ENCODE results near the gene RHOBTB3.
A peak's percentile ranks its signal among the peaks of the same experiment; 100 is the strongest.
"Not testable (repeated sequence)": the region's sequence is repeated elsewhere in the genome, so short reads cannot be mapped to it uniquely, and the experiment has no call there.

RHOBTB3 gene

DNA sequence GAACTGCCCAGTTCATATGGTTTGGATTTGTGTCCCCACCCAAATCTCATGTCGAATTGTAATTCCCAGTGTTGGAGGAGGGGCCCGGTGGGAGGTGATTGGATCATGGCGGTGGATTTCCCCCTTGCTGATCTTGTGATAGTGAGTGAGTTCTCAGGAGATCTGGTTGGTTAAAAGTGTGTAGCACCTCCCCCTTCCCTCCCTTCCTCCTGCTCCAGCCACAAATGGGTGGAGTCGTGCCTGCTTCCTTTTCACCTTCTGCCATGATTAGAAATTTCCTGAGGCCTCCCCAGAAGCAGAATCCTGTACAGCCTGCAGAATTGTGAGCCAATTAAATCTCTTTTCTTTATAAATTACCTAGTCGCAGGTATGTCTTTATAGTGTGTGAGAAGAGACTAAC lies 24.9 kb upstream of the RHOBTB3 start:
- H3K4me1 ChIP-seq (ENCODE audit: control insufficient read depth, insufficient read depth, low read length); H3K27ac ChIP-seq (ENCODE audit: insufficient read depth, low read depth, low read length, poor library complexity, severe bottlenecking); H3K27me3 ChIP-seq (ENCODE audit: control insufficient read depth, insufficient read depth, low read length, poor library complexity, severe bottlenecking); H3K9me3 ChIP-seq (ENCODE audit: control insufficient read depth, low read length); H3K36me3 ChIP-seq (ENCODE audit: control insufficient read depth, insufficient read depth, low read length); H3K4me3 ChIP-seq (ENCODE audit: insufficient read depth, low read depth, low read length): not testable (repeated sequence)
- 80 to 91% methylated on average over 1 of the region's 5 CpGs for WGBS, 2 experiments

DNA sequence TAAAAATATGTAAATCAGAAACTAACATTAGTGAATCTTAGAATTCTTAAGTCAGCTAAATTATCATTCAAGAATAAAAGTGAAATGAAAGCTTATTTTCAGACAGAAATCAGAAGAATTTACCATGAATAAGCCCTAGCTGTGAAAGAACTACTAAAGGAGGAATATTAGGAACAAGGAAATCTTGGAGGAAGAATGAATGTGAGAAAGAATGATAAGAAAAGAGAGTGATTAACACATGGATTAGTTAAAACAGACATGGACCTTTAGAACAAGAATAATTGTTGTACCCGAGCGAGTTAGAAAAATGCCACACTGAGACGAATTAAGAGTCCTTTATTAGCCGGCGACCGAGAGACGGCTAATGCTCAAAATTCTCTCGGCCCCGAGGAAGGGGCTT lies 24.1 kb upstream of the RHOBTB3 start:
- Histone ChIP-seq H3K27ac (ENCODE audit: insufficient read depth, low read depth, low read length, poor library complexity, severe bottlenecking) (no peak overlapping the region), H3K27me3 (ENCODE audit: control insufficient read depth, insufficient read depth, low read length, poor library complexity, severe bottlenecking) (no peaks in the 10 kb centered on the region), H3K36me3 (ENCODE audit: control insufficient read depth, insufficient read depth, low read length) (no peaks in the 10 kb centered on the region), H3K4me1 (ENCODE audit: control insufficient read depth, insufficient read depth, low read length) (no peaks in the 10 kb centered on the region), H3K9me3 (ENCODE audit: control insufficient read depth, low read length) (no peaks in the 10 kb centered on the region), H3K4me3 (ENCODE audit: insufficient read depth, low read depth, low read length) (no peak overlapping the region)
- 93 to 94% methylated on average over 9 of the region's 9 CpGs for WGBS, 2 experiments

DNA sequence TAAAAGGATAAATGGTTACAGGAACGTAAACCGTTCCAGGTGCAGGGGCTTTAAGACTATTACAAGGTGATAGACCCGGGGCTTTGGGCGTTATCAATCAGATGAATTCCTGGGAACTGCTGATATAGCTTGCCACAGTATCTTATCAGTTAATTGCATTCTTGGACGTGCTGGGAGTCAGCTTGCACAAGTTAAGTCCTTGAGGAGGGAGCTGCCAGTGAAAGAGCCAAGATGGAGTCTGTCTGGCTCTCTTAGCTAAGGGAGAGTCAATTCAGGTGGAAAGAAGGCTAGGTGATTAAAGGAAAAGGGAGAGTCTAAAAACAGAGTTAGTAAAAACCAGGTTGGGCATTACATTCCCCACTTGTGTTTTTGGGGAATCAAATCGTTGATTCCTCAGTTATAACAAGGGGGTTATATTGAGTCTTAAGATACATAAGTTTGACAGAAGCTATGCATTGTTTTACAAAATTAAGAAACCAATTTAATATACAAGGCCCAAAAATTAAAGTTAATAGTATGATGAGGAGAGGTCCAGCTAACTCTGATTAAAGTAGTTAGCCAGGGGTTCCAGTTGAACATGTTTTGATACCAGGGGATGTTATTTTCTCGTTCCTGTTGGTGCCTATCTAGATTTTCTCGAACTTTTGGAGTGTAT lies 23.5 kb upstream of the RHOBTB3 start:
- WGBS, 2 experiments: 91 to 92% methylated on average over 8 of the region's 8 CpGs
- H3K4me3 ChIP-seq (ENCODE audit: insufficient read depth, low read depth, low read length); H3K36me3 ChIP-seq (ENCODE audit: control insufficient read depth, insufficient read depth, low read length); H3K4me1 ChIP-seq (ENCODE audit: control insufficient read depth, insufficient read depth, low read length); H3K27me3 ChIP-seq (ENCODE audit: control insufficient read depth, insufficient read depth, low read length, poor library complexity, severe bottlenecking); H3K9me3 ChIP-seq (ENCODE audit: control insufficient read depth, low read length); H3K27ac ChIP-seq (ENCODE audit: insufficient read depth, low read depth, low read length, poor library complexity, severe bottlenecking): not testable (repeated sequence)

DNA sequence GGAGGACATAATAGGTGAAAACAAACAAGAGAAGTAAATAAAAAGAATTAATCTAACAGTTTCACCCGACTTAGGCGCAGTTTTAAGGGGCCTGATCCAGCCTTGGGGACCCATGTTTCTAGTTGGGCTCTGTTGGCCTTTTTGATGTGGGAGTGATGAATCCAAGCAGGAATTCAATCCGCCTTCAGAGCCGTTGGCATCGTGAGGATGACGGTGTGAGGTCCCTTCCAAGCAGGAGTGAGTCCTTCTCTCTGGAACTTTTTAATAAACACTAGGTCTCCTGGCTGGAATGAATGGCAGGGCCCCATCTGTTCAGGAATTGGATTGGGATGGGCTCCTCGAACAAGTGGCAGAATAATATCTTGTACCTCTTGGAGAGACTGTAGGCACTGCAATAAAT lies 22.3 kb upstream of the RHOBTB3 start:
- WGBS, 2 experiments: 92 to 98% methylated on average over 7 of the region's 7 CpGs
- H3K4me1 ChIP-seq (ENCODE audit: control insufficient read depth, insufficient read depth, low read length): no peaks in the 10 kb centered on the region
- H3K27ac ChIP-seq (ENCODE audit: insufficient read depth, low read depth, low read length, poor library complexity, severe bottlenecking): no peak overlapping the region
- no peaks in the 10 kb centered on the region for H3K27me3 ChIP-seq (ENCODE audit: control insufficient read depth, insufficient read depth, low read length, poor library complexity, severe bottlenecking)
- no peak overlapping the region for H3K4me3 ChIP-seq (ENCODE audit: insufficient read depth, low read depth, low read length)
- no peaks in the 10 kb centered on the region for H3K9me3 ChIP-seq (ENCODE audit: control insufficient read depth, low read length)
- H3K36me3 ChIP-seq (ENCODE audit: control insufficient read depth, insufficient read depth, low read length): no peaks in the 10 kb centered on the region

DNA sequence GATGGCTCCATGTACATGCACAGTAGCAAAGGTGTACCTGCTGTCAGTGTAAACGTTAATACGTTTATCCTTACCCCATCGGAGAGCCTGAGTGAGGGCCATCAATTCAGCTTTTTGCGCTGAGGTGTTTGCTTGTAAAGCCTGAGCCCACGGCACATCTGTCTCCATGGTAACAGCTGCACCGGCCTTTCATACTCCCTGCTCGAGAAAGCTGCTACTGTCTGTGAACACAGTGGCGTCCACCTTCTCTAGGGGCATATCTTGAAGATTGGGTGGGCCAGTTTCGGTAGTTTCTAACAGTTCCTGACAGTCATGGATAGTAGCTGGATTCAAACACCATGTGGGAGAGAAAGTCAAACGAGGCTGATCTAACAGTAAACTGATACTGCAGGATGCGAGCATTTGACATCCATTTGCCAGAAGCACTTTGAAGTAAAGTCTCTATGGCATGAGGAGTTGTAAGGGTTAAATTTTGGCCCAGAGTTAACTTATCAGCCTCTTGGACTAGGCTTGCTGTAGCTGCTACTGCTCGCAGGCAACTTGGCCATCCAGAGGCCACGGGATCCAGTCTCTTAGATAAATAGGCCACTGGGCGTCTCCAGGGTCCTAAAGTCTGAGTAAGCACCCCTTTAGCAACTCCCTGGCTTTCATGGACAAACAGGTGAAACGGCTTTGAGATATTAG lies 21.0 kb upstream of the RHOBTB3 start:
- 55 to 59% methylated on average over 15 of the region's 15 CpGs for WGBS, 2 experiments
- Histone ChIP-seq H3K27ac (ENCODE audit: insufficient read depth, low read depth, low read length, poor library complexity, severe bottlenecking) (no peak overlapping the region), H3K4me3 (ENCODE audit: insufficient read depth, low read depth, low read length) (no peak overlapping the region)

DNA sequence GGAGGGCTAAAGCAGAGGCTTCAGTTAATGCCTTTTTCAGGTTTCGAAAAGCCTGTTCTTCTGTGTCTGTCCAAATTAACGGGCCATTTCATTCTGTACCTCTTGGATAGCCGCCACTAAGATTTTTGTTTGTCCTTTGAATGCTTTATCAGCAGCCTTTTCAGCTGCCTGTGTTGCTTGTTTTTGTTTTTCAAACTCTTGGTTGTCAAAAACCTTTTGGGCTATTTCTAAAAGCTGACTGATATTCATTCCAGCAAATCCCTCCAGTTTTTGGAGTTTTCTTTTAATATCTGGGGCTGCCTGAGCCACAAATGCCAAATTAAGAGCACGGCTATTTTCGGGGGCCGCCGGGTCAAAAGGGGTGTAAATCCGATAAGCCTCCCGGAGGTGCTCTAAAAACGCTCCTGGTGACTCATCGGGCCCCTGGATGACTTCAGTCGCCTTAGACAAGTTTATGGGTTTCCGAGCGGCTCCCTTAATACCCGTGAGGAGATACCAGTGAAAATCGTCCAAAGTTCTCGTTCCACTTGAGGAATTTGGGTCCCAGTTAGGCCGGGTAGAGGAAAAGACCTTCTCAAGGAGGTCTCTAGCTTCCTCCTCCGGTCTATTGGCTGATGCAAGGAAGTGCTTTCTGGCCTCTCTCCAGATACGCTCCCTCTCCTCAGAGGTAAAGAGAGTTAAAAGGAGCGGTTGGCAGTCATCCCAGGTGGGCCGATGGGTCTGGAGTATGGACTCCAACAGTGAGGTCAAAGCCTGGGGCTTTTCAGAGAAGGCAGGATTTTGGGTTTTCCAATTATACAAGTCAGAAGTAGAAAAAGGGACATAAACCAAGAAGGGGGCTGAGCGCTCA lies 20.3 kb upstream of the RHOBTB3 start:
- H3K4me3 ChIP-seq (ENCODE audit: insufficient read depth, low read depth, low read length): peak overlapping the region; percentile 20
- WGBS, 2 experiments: 66 to 69% methylated on average over 23 of the region's 23 CpGs
- H3K27ac ChIP-seq (ENCODE audit: insufficient read depth, low read depth, low read length, poor library complexity, severe bottlenecking); H3K36me3 ChIP-seq (ENCODE audit: control insufficient read depth, insufficient read depth, low read length); H3K27me3 ChIP-seq (ENCODE audit: control insufficient read depth, insufficient read depth, low read length, poor library complexity, severe bottlenecking); H3K4me1 ChIP-seq (ENCODE audit: control insufficient read depth, insufficient read depth, low read length); H3K9me3 ChIP-seq (ENCODE audit: control insufficient read depth, low read length): not testable (repeated sequence)

More for the DNA sequence above, 21.0 kb upstream of the RHOBTB3 start:
- Histone ChIP-seq H3K36me3 (ENCODE audit: control insufficient read depth, insufficient read depth, low read length) (no peaks in the 10 kb centered on the region), H3K9me3 (ENCODE audit: control insufficient read depth, low read length) (no peaks in the 10 kb centered on the region), H3K27me3 (ENCODE audit: control insufficient read depth, insufficient read depth, low read length, poor library complexity, severe bottlenecking) (no peaks in the 10 kb centered on the region), H3K4me1 (ENCODE audit: control insufficient read depth, insufficient read depth, low read length) (no peaks in the 10 kb centered on the region)

DNA sequence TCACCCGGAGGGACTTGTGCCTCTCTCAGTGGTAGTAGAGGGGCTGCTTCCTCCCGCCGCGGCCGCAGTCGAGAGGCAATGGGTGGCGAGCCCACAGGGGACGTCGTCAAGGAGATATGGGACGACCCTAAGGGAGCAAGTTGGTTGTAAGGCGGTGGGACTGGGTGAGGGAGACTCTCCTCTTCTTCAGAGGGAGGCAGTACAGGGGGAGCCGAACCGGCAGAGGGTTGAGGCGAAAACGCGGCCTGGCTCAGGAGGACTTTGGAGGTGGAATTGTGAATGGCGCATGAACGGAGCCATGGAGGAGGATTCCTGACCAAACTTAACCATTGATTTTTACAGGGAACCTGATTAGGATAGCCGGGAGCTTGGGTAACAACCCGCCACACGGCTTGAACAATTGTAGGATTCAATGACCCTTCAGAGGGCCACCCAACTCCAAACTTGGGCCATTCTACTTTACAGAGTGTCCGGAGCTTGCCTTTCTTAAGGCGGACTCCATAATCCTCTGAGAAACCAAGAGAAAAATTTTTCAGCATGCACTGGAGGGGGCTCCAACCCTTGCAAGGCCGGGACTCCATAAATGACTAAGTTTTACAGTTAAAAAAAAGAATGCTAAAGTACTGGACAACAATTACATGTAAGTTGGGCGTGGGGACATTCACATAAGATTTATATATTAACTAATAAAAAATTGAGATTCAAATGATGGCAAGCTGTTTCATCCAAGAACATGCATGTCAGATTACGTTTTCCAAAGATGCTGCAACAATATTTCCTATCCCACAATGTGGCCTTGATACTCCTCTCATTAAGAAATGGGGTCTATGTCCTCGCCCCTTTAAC lies 19.4 kb upstream of the RHOBTB3 start:
- WGBS, 2 experiments: 68 to 69% methylated on average over 25 to 26 of the region's 27 CpGs
- no peak overlapping the region for H3K27ac ChIP-seq (ENCODE audit: insufficient read depth, low read depth, low read length, poor library complexity, severe bottlenecking)
- no peaks in the 10 kb centered on the region for H3K36me3 ChIP-seq (ENCODE audit: control insufficient read depth, insufficient read depth, low read length)
- H3K4me3 ChIP-seq (ENCODE audit: insufficient read depth, low read depth, low read length): peak overlapping the region; percentile 20
- no peaks in the 10 kb centered on the region for H3K4me1 ChIP-seq (ENCODE audit: control insufficient read depth, insufficient read depth, low read length)
- no peaks in the 10 kb centered on the region for H3K27me3 ChIP-seq (ENCODE audit: control insufficient read depth, insufficient read depth, low read length, poor library complexity, severe bottlenecking)
- H3K9me3 ChIP-seq (ENCODE audit: control insufficient read depth, low read length): no peaks in the 10 kb centered on the region

DNA sequence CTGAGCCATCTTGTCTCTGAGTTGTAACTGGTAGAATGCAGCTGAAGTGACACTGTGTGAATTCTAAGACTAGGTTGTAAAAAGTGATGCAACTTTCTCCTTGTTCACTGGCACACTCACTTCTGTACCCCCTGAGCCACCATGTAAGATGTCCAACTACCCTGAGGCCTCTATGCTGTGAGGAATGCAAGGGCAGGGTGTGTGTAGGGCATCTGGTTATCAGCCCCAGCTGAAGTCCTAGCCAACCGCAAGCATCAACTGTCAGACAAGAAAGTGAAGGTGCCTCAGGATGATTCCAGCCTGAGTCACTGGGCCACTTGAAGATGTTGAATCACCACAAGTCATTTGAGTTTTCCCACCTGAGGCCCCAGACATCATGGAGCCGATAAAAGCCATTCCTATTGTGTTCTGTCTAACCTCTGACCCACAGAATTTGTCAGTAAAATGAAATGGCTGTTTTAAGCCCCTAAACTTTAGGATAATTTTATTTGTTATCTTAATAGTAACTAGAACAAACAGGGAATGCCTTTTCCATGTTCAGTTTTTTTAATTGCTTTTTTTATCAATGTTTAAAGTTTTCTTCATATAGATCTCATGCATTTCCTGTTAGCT lies 18.7 kb upstream of the RHOBTB3 start:
- Histone ChIP-seq H3K4me1 (ENCODE audit: control insufficient read depth, insufficient read depth, low read length) (no peaks in the 10 kb centered on the region), H3K9me3 (ENCODE audit: control insufficient read depth, low read length) (no peaks in the 10 kb centered on the region), H3K36me3 (ENCODE audit: control insufficient read depth, insufficient read depth, low read length) (no peaks in the 10 kb centered on the region), H3K27ac (ENCODE audit: insufficient read depth, low read depth, low read length, poor library complexity, severe bottlenecking) (no peak overlapping the region), H3K4me3 (ENCODE audit: insufficient read depth, low read depth, low read length) (no peak overlapping the region), H3K27me3 (ENCODE audit: control insufficient read depth, insufficient read depth, low read length, poor library complexity, severe bottlenecking) (no peaks in the 10 kb centered on the region)
- WGBS, 2 experiments: 84 to 94% methylated on average over 2 of the region's 2 CpGs

DNA sequence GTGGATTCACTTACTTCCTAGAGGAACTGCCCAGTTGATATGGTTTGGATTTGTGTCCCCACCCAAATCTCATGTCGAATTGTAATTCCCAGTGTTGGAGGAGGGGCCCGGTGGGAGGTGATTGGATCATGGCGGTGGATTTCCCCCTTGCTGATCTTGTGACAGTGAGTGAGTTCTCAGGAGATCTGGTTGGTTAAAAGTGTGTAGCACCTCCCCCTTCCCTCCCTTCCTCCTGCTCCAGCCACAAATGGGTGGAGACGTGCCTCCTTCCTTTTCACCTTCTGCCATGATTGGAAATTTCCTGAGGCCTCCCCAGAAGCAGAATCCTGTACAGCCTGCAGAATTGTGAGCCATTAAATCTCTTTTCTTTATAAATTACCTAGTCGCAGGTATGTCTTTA lies 17.9 kb upstream of the RHOBTB3 start:
- not testable (repeated sequence) for H3K9me3 ChIP-seq (ENCODE audit: control insufficient read depth, low read length); H3K27me3 ChIP-seq (ENCODE audit: control insufficient read depth, insufficient read depth, low read length, poor library complexity, severe bottlenecking); H3K36me3 ChIP-seq (ENCODE audit: control insufficient read depth, insufficient read depth, low read length); H3K4me1 ChIP-seq (ENCODE audit: control insufficient read depth, insufficient read depth, low read length); H3K4me3 ChIP-seq (ENCODE audit: insufficient read depth, low read depth, low read length); H3K27ac ChIP-seq (ENCODE audit: insufficient read depth, low read depth, low read length, poor library complexity, severe bottlenecking)
- WGBS, 2 experiments: 86 to 91% methylated on average over 1 of the region's 5 CpGs

Data from ectodermal cell (in vitro differentiated cells).